ENCODE data around the gene TPSB2. TPM values are rescaled to one million over a fixed set of nuclear protein-coding genes. Genes with fewer than 3 reads are reported as not detected.
"Not testable (repeated sequence)": the region's sequence is repeated elsewhere in the genome, so short reads cannot be mapped to it uniquely, and the experiment has no call there.

Gene TPSB2
- total RNA-seq, 1 experiment from 2014 or later = not detected

DNA sequence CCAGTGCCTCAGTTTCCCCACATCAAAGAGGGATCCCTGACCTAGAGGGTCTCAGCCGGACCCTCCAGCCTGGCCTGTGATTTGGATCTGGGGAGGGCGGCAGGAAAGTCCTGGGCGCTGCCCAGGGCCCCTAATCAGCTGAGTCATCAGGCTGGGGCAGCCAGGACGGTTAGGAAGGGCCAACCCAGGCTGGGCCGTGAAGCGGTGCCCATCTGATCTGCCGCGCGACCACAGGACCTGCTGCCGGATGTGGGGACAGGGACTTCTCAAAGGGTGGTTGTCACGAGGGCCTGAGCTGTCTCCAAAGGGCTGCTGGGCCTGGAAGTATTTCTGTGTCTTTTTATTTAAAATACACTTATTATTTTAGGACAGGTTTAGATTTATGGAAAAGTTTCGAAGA lies 14.9 kb upstream of the TPSB2 start:
- H3K9ac ChIP-seq (ENCODE audit: low read length) = no peak overlapping the region
- no peak overlapping the region for H3K4me2 ChIP-seq (ENCODE audit: low read length)
- no peaks in the 10 kb centered on the region for H4K20me1 ChIP-seq (ENCODE audit: low read length)
- H2AFZ ChIP-seq (ENCODE audit: low read length) = no peak overlapping the region
- DNase-seq (no peak), ATAC-seq (no peak)
- no peaks in the 10 kb centered on the region for H3K27me3 ChIP-seq (ENCODE audit: low read length)
- H3K79me2 ChIP-seq (ENCODE audit: low read length) = no peaks in the 10 kb centered on the region
- H3K9me2 ChIP-seq (replicated peaks; ENCODE audit: low read length) = no peaks in the 10 kb centered on the region
- BruUV-seq (replicated peaks) = no TSS peak
- TF ChIP-seq EZH2 (IDR thresholded peaks at IDR 0.05; ENCODE audit: low read length, unreplicated experiment) = no peak
- TF ChIP-seq, protein P1, sequence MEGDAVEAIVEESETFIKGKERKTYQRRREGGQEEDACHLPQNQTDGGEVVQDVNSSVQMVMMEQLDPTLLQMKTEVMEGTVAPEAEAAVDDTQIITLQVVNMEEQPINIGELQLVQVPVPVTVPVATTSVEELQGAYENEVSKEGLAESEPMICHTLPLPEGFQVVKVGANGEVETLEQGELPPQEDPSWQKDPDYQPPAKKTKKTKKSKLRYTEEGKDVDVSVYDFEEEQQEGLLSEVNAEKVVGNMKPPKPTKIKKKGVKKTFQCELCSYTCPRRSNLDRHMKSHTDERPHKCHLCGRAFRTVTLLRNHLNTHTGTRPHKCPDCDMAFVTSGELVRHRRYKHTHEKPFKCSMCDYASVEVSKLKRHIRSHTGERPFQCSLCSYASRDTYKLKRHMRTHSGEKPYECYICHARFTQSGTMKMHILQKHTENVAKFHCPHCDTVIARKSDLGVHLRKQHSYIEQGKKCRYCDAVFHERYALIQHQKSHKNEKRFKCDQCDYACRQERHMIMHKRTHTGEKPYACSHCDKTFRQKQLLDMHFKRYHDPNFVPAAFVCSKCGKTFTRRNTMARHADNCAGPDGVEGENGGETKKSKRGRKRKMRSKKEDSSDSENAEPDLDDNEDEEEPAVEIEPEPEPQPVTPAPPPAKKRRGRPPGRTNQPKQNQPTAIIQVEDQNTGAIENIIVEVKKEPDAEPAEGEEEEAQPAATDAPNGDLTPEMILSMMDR (conservative IDR thresholded peaks at IDR 0.05; ENCODE audit: low read depth, low read length) = no peak
- TF ChIP-seq EZH2phosphoT487 (IDR thresholded peaks at IDR 0.05; ENCODE audit: borderline replicate concordance, low read length) = no peak
- ChIA-PET POLR2A (ENCODE audit: unreplicated experiment) (no interaction called here), CTCF (no interaction called here)
- H3K4me1 ChIP-seq (ENCODE audit: insufficient read depth, low read length) = no peaks in the 10 kb centered on the region
- no peak overlapping the region for H3K27ac ChIP-seq (ENCODE audit: low read length)
- H3K36me3 ChIP-seq (ENCODE audit: low read depth, low read length) = no peaks in the 10 kb centered on the region
- intact Hi-C loops (cut with micrococcal nuclease) = no loop called here
- no peaks in the 10 kb centered on the region for H3F3A ChIP-seq (ENCODE audit: low read length, unreplicated experiment)
- H3K4me3 ChIP-seq (ENCODE audit: low read length) = no peak overlapping the region
- no peaks in the 10 kb centered on the region for H3K9me3 ChIP-seq (ENCODE audit: low read length)

DNA sequence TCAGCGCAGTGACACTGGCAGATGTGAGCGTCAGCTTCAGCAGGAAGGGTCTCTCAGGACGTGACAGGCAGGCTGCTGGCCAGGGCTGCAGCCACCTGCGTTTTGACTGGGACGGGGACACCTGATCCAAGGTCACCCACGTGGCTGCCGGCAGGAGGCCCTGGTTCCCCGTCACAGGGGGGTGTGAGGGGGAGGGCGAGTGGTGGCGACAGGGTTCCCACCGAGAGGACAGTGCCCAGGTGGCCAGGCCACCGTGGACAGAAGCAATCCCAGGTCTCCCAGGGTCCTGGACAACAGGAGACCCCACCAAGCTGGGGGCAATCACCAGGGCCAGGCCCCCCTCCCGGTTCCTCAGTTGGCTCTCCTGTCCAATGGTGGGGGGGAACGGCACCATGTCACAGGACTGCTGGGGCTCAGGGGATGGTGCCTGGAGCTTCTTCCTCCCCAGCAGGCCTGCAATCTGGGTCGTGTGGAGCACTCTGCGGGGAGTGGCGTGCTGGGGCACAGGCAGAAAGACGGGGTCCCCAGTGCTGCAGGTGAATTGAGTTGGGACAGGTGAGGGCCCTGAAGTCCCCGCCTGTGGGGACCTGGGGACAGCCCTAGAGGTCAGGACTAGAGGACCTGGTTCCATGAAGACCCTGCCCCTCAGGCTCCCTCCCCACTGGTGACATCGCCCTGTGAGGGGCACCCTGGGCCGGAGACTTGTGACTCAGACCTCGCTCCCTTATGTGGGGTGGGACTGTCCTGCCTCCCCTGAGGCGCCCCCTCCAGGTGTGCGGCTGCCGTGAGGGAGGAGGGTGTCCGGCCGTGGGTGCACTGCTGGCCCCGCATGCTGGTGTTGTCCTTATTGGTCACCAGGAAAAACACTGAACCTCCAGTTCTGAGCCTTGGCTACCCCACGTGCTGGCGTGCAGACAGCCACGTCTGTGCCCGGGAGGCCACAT lies 14.2 kb upstream of the TPSB2 start:
- intact Hi-C loops (cut with micrococcal nuclease); H2AFZ ChIP-seq (ENCODE audit: low read length); CTCF ChIA-PET: not testable (repeated sequence)

DNA sequence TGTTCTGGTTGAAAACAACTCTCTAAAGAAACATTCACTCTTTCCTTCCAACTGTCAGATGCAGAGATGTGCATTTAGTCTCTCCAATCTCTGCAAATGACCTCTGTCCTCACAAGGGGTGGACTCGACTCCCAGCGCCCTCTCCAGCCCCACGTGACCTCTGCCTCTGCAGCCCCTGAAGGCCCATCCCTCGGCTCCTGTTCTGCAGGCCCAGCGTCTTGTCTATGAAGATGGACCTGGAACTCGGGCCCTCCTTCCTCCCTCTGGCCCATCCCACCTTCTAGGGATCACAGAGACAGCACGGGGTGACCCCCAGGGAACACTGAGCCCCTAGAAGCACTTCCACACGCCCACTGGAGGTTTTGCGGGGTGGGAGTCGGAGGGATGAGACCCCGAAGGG lies 13.4 kb upstream of the TPSB2 start:
- H3K4me3 ChIP-seq (ENCODE audit: low read length); H3K79me2 ChIP-seq (ENCODE audit: low read length); H4K20me1 ChIP-seq (ENCODE audit: low read length); DNase-seq; H3K36me3 ChIP-seq (ENCODE audit: low read depth, low read length); H3K4me2 ChIP-seq (ENCODE audit: low read length); H3K9ac ChIP-seq (ENCODE audit: low read length); H2AFZ ChIP-seq (ENCODE audit: low read length); H3K9me2 ChIP-seq (replicated peaks; ENCODE audit: low read length); H3K27me3 ChIP-seq (ENCODE audit: low read length); H3F3A ChIP-seq (ENCODE audit: low read length, unreplicated experiment); intact Hi-C loops (cut with micrococcal nuclease); POLR2A ChIA-PET (ENCODE audit: unreplicated experiment); H3K4me1 ChIP-seq (ENCODE audit: insufficient read depth, low read length); ATAC-seq; BruUV-seq (replicated peaks); H3K27ac ChIP-seq (ENCODE audit: low read length); H3K9me3 ChIP-seq (ENCODE audit: low read length); CTCF ChIA-PET: not testable (repeated sequence)

More for the DNA sequence above, 14.2 kb upstream of the TPSB2 start:
- H3K9me2 ChIP-seq (replicated peaks; ENCODE audit: low read length); H3K4me3 ChIP-seq (ENCODE audit: low read length); BruUV-seq (replicated peaks); H3K27ac ChIP-seq (ENCODE audit: low read length); H3F3A ChIP-seq (ENCODE audit: low read length, unreplicated experiment); H3K9me3 ChIP-seq (ENCODE audit: low read length); DNase-seq; H3K27me3 ChIP-seq (ENCODE audit: low read length); H3K4me2 ChIP-seq (ENCODE audit: low read length); H3K9ac ChIP-seq (ENCODE audit: low read length); H3K4me1 ChIP-seq (ENCODE audit: insufficient read depth, low read length); H3K79me2 ChIP-seq (ENCODE audit: low read length); ATAC-seq; POLR2A ChIA-PET (ENCODE audit: unreplicated experiment); H3K36me3 ChIP-seq (ENCODE audit: low read depth, low read length); H4K20me1 ChIP-seq (ENCODE audit: low read length): not testable (repeated sequence)

DNA sequence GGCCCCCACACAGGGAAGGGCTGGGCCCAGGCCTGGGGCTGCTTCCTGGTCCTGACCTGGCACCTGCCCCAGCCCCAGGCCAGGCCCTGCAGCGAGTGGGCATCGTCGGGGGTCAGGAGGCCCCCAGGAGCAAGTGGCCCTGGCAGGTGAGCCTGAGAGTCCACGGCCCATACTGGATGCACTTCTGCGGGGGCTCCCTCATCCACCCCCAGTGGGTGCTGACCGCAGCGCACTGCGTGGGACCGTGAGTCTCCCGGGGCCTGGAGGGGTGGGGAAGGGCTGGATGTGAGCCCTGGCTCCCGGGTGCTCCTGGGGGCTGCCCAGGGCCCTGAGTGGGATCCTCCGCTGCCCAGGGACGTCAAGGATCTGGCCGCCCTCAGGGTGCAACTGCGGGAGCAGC lies 11.1 kb upstream of the TPSB2 start:
- CTCF ChIA-PET; H4K20me1 ChIP-seq (ENCODE audit: low read length); H3K4me1 ChIP-seq (ENCODE audit: insufficient read depth, low read length); H3K9ac ChIP-seq (ENCODE audit: low read length); H3K36me3 ChIP-seq (ENCODE audit: low read depth, low read length); intact Hi-C loops (cut with micrococcal nuclease); BruUV-seq (replicated peaks); ATAC-seq; H3K27ac ChIP-seq (ENCODE audit: low read length); H3K9me3 ChIP-seq (ENCODE audit: low read length); H3K9me2 ChIP-seq (replicated peaks; ENCODE audit: low read length); H3K79me2 ChIP-seq (ENCODE audit: low read length); H3K4me2 ChIP-seq (ENCODE audit: low read length); DNase-seq; H3F3A ChIP-seq (ENCODE audit: low read length, unreplicated experiment); H3K4me3 ChIP-seq (ENCODE audit: low read length); H3K27me3 ChIP-seq (ENCODE audit: low read length); H2AFZ ChIP-seq (ENCODE audit: low read length); POLR2A ChIA-PET (ENCODE audit: unreplicated experiment): not testable (repeated sequence)

DNA sequence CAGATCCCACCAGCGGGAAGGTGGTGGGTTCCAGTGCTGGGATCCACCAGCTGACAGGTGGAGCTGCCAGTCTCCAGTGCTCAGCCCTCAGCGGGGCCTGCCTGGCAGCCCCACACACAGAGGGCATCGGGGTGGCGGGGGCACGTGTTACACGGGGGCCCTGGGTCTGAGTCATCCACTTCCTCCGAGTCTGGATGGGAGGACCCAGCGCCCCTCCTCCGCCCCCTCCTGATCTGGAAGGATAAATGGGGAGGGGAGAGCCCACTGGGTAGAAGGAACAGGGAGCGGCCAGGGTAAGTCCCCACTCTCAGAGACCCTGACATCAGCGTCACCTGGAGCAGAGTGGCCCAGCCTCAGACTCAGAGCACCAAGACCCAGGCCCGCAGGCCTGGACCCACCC lies 10.5 kb upstream of the TPSB2 start, which contains the start of gene TPSAB1:
Gene TPSAB1 (plus strand): TSS at position 270 of the 400 bp plus-strand sequence. CDS start 234 bp downstream, outside the sequence.
- H3K9ac ChIP-seq (ENCODE audit: low read length); ATAC-seq; H3K4me3 ChIP-seq (ENCODE audit: low read length); H3K9me3 ChIP-seq (ENCODE audit: low read length); CTCF ChIA-PET; H3K27ac ChIP-seq (ENCODE audit: low read length); H3K9me2 ChIP-seq (replicated peaks; ENCODE audit: low read length); H4K20me1 ChIP-seq (ENCODE audit: low read length); DNase-seq; H3K4me2 ChIP-seq (ENCODE audit: low read length); H3K79me2 ChIP-seq (ENCODE audit: low read length); H3K27me3 ChIP-seq (ENCODE audit: low read length); H3F3A ChIP-seq (ENCODE audit: low read length, unreplicated experiment); BruUV-seq (replicated peaks); POLR2A ChIA-PET (ENCODE audit: unreplicated experiment); H3K36me3 ChIP-seq (ENCODE audit: low read depth, low read length); intact Hi-C loops (cut with micrococcal nuclease); H2AFZ ChIP-seq (ENCODE audit: low read length); H3K4me1 ChIP-seq (ENCODE audit: insufficient read depth, low read length): not testable (repeated sequence)

DNA sequence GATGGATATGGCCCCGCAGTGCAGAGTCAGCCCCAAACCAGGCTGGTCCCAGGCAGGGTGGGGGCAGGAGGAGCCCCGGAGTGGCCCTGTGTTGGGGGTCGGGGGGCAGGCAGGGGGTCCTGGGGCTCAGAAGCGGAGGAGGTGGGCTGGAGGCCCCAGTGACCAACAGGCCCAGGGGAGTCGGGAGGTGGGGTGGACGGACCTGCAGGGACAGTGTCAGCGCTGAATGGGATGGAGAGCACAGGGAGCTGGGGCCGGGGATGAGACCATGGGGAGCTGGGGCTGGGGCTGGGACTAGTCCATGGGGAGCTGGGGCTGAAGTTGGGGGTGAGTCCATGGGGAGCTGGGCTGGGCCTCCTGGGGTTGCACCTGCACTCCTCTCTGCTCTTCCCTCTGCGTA lies 9.6 kb upstream of the TPSB2 start:
- H2AFZ ChIP-seq (ENCODE audit: low read length); H3K27me3 ChIP-seq (ENCODE audit: low read length); DNase-seq; POLR2A ChIA-PET (ENCODE audit: unreplicated experiment); H3K4me2 ChIP-seq (ENCODE audit: low read length); H3K27ac ChIP-seq (ENCODE audit: low read length); BruUV-seq (replicated peaks); CTCF ChIA-PET; H4K20me1 ChIP-seq (ENCODE audit: low read length); H3K9ac ChIP-seq (ENCODE audit: low read length); H3K4me1 ChIP-seq (ENCODE audit: insufficient read depth, low read length); H3K36me3 ChIP-seq (ENCODE audit: low read depth, low read length); H3K9me2 ChIP-seq (replicated peaks; ENCODE audit: low read length); intact Hi-C loops (cut with micrococcal nuclease); ATAC-seq; H3K9me3 ChIP-seq (ENCODE audit: low read length); H3F3A ChIP-seq (ENCODE audit: low read length, unreplicated experiment); H3K79me2 ChIP-seq (ENCODE audit: low read length); H3K4me3 ChIP-seq (ENCODE audit: low read length): not testable (repeated sequence)
